B cell (primary cell): ENCODE data around the gene CDKN2AIPNL.

Source experiments
- CTCF ChIP-seq: fragments of 200-600 bp; IDR thresholded peaks from one replicate; pipeline ENCODE4 v1.8.0; 2022; ENCODE audit warnings: antibody characterized with exemption, mild to moderate bottlenecking
- EZH2 ChIP-seq: IDR thresholded peaks from 2 replicates; pipeline ENCODE4 v1.6.1; 2012; ENCODE audit warnings: borderline replicate concordance, low read depth, mild to moderate bottlenecking, moderate library complexity, low read length; ENCODE audit not compliant: insufficient read depth, poor library complexity, severe bottlenecking

DNA sequence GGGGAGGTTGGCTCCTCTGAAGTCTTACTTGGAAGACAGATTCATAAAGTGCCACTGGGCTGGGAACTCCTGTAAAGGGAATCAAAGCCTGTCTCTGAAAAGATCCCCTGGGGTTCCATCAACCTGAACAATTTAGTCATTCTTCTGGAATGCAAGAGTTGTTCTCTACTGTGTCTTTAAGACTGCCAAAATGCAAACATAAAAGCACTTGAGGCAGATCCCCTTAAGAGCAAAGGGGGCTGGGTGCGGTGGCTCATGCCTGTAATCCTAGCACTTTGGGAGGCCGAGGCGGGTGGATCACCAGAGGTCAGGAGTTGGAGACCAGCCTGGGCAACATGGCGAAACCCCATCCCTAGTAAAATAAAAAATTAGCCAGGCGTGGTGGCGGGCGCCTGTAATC lies 16.7 kb downstream of the CDKN2AIPNL start:
- no peak for TF ChIP-seq CTCF
- no peak for TF ChIP-seq EZH2
